IPS-18c (cell line): ENCODE measurements around the gene COBL.

Experiments used
- H3K4me3 ChIP-seq: 2 replicates; pipeline ENCODE4 v1.7.0; 2013; ENCODE audit warnings: low read depth, mild to moderate bottlenecking, low read length, moderate library complexity; ENCODE audit not compliant: insufficient read depth
- H3K9me3 ChIP-seq: one replicate; pipeline ENCODE4 v1.6.1; 2013; ENCODE audit warnings: mild to moderate bottlenecking, low read length, moderate library complexity; ENCODE audit not compliant: control insufficient read depth, insufficient read depth

Gene COBL

DNA sequence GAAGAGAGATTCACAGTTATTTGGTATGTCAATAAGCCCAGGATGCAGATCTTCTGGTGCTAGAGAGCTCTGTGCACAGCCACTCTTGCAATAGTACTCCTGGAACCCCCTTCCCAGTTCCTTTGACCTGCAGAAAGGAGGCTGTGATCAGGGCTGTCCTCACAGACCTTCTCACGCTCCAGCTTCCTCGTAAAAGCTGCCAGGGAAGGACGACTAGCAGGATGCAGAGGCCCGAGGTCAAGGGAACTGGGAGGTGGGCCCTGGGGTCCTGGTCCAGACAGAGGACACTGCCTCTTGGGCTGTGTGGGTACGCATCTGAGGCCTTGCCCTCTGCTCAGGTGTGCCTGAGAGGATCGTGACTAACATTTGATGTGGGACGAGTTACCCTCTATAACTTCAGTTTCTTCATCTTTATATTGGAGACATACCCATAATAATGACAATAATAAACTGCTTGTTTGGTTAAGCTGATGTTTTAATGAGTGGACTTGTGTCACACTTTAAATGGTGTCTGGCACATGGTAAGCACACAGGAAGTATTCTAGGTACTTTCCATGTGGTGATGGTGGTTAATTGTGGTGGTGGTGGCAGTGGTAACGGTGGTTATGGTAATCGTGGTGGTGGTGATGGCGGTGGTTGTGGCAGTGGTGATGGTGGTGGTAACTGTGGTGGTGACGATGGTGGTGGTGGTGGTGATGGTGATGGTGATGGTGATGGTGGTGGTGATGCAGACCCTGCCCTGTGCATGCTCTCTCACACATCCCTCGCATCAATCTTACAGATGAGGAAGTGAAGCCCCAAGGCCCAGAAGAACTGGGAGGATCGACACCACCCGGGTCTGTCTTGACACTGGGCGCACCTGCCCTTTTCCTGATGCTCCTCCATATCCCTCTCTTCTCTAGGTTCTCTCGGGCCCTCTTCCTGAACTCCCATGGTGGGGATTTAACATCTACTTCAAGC lies 298.8 kb downstream of the COBL start:
- Histone ChIP-seq H3K9me3 (no peaks in the 10 kb centered on the region), H3K4me3 (no peak overlapping the region)

DNA sequence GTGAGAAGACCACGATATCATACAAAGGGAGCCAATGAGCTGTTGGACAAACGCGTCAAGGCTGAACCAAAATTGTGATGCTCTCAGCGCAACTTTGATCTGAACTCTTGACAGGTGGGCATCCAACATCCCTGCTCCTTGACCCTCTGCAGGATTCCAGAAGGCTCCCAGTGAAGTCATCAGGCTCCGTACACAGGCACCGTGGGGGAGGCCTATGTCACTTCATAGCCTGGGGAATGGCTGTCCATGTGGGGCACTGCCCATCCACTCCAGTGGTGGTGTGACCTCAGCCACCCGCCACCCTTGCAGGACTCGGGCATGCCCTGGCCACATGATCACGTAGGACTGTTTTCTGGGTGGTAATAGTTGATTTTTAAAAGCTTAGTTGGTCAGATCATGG lies 300.1 kb downstream of the COBL start:
- no peak overlapping the region for H3K4me3 ChIP-seq
- no peaks in the 10 kb centered on the region for H3K9me3 ChIP-seq

DNA sequence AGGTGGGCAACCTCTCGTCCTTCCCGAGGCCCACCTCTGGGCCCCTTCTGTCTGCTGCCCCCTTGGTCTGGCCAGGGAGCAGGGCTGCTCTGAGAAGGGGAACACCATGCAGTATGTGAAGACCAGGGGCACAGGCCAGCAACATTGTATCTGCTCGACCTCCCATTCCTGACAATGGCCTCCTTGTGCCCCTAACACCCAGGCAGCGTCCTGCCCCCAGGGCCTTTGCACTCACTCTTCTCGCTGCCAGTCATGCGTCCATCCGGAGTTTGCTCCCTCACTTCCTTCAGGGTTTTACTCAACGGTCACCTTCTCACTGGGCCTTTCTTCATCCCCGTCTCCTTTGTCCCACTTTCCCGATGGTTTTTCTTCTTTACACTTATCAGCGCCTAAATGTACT lies 301.0 kb downstream of the COBL start:
- Histone ChIP-seq H3K9me3 (no peaks in the 10 kb centered on the region), H3K4me3 (no peak overlapping the region)

DNA sequence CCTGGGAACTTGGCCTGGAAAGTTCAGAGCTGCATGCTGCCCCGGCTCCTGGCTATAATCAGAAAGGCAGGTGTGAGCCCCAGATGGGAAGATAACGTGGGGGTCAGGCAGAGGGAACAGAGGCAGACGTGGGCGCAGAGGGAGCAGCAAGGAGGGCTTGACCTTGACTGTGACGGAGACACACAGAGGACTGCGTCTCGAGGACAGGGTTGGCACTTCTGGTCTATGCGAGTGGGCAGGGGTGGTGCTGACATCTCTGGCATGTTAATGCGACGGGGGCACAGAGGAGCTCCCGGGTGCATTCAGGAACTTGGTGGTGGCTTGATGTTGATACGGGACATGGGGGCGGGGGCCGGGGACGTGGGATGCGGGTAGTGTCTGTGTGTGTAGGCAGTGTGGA lies 301.8 kb downstream of the COBL start:
- Histone ChIP-seq H3K4me3 (no peak overlapping the region), H3K9me3 (no peaks in the 10 kb centered on the region)

DNA sequence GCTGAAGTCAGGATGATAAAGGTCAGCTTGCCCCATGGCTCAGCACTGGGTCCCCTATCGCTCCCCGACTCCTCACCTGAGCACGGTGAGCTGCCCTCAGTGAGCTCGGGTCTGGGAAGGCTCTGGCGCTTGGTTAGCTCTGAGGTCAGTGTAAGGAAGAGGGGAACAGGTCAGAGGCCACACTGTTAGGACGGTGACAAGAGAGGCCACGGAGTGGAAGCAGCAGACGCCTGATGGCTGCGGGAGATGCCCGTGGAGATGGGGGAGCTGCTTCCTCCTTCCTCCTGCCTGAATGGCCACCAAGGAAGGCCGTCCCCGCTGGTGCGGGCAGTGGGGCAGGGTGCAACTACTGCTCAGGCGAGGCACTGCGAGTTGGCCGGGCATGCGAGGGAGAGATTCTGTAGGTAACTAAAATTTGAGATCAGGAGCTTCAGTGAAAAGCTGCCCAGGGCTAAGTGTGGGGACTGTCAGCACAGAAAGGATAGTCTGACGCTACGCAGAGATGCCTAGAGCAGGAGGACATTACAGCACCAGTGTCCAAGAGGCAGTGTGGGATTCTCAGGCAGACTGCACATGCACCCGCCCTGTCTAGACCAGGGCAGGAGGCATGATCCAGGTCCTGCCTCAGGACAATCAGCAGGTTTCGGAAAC lies 302.6 kb downstream of the COBL start:
- H3K9me3 ChIP-seq: no peaks in the 10 kb centered on the region
- H3K4me3 ChIP-seq: no peak overlapping the region

DNA sequence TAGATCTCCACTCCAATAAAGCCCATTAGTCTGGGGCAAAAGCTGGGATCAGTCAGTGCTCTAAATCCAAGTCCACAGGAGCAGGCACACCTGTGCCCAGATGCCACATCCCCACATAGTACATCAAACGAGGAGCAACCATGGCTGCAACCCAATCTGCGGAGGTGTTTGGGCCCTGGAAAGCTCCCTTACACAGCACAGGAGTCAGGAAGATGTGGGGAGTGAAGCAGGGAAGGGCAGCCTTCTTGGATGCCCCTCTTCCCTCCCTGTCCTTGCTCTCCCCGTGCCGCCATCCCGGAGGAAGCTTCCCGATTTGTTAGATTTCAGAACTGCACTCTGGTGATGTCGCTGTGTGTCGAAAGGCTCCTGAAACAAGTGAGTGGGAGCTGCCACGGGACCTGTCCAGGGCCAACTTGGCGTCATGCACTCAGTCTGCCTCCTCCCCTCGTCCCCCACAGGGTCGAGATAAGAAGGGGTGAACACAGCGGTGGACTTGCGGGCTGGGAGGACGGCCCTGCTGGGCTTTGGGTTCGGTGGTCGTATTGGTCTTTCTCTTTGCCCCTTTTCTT lies 303.3 kb downstream of the COBL start:
- Histone ChIP-seq H3K9me3 (no peaks in the 10 kb centered on the region), H3K4me3 (no peak overlapping the region)

DNA sequence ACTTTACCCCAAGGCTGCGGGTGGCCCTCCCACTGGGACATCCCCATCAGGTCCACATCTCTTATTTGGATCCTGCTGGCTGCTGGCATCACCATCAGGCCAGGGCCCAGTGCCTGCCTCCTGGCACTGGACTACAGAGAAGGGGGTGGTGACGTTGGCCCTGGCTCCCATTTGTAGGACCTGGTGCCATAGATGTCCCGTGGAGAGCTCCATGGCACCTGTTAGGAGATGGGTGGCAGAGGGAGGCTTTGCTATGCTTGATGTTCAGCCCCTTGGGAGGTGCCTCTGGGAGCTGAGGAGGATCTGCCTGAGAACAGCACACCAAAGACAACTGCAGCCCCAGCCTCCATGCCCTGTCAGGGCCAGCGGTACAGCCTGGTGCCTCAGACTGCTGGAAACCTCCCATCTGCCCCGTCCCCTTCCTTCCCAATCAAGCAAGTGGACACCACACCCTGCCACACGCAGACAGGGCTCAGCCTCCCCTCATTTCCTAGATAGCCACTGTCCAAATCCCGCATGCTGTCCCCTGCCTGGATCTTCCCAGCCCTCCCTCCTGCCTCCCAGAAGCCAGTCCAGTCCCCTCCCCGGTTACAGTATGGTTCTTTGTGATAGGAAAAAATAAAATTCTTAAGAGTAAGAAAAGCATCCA lies 303.9 kb downstream of the COBL start:
- Histone ChIP-seq H3K4me3 (no peak overlapping the region), H3K9me3 (no peaks in the 10 kb centered on the region)

DNA sequence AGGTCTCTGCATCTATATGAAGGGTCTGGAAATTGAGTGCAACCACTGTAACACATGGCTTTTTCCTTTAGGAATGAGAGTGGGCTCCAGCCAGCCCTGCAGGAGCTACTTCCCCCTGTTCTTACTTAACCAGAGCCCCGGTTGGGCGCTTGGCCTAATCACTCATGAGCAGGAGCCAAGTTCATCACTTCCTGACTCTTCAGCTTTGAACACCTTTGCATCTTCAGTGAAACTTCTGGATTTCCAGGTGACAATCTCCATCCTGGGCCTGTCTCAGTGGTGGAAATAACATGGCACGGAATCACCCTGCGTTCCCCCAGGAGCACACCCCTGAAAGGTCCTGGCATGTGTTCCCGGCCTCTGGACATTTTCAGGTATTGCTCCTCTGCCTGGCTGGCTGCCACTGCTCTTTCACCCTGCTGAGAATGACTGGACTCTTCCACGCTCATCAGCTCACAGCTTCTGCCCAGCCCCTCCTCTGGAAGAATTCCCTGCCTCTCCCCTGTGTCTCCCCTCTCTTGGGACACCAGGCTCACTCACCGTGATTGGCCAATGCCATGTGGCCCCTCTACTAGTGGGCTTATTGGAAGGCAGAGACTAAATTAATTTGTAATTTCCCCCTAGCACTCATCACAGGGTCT lies 304.8 kb downstream of the COBL start:
- H3K9me3 ChIP-seq: no peaks in the 10 kb centered on the region
- H3K4me3 ChIP-seq: no peak overlapping the region

DNA sequence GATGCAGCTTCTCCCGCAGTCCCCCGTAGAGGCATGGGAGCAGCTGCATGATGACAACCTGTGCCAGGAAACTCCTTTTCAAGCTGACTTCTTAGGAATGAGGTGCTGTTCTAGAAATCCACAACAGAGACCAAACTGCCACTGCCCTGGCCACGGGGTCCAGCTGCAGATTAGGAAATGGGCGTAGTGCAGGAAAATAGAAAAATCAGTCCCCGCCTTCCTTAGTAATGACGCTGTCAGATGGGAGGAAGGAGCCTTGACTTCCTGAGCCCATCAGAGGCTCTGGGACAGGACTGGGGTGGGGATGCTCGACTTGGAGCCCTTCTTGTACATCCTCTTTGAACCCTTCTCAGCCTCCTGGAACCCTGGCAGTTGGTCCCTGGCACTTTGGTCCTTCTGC lies 306.1 kb downstream of the COBL start:
- H3K9me3 ChIP-seq: no peaks in the 10 kb centered on the region

DNA sequence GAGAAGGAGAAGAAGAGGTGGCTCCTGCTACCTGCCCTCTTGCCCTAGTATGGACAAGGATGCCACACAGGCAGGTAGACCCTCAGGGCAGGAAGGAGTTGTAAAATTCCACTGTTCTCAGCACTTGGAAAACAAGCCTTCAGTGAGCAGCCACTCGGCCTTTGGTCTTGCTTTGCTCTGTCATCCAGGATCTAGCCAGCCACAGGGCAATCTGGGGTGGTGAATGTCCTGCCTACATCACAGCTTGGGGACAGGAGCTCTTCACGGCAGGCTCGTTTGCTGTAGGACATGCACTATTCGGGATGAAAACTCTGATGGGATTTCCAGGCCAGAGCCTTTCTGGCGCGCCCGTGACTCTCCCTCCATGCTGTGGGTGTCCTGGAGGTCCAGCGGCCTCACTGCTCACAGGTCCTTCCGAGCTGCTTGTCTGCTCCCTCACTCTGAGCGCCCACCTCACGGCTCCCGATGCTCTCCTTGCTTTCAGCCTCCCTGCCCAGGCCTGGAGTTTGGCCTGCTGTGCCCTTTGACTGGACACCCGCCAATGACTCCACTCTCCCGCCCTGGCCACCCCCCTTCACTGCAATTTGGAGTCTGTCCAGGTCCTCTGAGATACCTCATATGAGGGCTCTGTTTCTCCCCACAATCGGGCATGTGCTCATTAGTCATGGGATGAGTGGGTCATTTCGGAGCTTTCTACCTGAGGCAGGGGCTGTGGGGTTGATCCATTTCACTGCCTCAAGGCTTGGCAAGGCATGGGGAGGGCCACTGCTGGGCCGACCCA lies 306.7 kb downstream of the COBL start:
- no peak overlapping the region for H3K4me3 ChIP-seq
- H3K9me3 ChIP-seq: no peaks in the 10 kb centered on the region

More for the DNA sequence above, 306.1 kb downstream of the COBL start:
- H3K4me3 ChIP-seq: no peak overlapping the region

DNA sequence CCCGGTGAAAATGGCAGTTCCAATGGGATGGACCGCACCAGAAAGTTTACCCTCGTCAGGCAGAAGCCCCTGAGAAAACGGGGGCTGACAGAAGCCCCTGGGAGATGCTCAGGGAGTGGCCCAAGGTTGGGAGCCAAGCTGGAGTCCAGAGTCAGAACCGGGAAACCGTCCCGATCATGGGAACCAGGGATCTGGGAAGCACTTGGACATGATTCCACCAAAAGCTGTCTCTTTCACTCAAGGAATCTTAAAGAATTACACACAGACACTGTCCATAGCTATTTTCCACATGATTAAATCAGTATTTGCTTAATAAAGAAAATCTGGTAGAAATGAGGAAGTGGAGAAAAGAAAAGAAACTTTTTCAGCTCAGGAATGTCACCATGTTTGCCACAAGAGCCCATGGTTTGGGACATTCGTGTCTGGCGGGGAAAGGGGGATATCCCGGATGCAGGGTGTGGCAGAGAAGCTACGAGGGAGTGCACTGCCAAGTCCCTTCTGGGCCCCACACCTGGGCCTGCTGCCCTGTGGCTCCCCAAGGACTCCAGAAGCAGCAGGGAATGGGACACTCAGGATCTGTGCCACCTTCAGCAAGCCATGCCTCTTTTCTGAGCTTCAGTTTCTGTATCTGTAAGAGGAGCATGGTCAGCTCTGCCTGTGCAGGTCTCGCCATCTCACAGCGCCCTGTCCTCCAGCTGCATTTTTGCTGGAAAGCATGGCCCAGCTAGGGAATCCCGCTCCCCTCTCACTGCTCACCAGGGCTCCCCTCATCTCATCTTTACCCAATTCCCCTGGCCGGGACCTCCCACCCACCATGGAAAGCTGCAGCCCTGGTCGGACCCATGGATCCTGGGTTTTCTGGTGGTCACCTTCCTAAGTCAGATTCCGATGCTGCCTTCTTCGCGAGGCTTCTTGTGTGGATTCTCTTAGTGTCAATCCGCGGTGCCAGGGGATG lies 308.8 kb downstream of the COBL start:
- no peak overlapping the region for H3K4me3 ChIP-seq

DNA sequence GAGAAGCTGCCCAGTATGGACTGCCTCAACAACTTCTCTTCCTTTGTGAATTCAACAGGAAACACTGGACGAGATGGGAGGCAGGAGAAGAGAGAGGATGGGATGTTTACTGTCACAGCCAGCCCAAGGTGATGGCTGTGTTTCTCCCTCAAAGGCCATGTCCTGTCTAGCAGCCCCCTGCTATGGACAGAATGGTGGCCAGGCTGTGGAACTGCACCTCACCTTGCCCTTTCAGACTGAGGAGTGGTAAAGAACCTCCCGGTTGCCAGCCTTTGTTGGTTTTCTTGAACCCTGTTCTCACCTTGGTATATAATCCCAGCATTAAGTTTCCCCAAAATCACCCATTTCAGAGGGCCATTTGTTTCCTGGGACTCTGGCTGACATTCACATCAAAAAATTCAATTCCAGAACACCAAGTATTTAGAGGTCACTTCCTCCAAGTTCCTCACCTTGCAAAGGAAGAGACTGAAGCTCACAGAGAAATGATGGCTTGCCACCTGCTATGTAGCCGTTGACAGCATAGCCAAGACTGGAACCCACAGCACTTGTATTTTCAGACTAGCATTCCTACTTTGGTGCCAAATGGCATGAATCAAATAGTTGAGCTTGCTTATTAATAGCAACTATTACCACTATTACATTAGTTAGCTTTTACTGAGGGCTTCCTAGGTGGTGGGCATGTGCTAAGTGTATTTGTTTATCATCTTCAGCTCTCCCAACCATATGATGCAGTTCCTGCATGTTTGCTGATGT lies 309.9 kb downstream of the COBL start:
- no peaks in the 10 kb centered on the region for H3K9me3 ChIP-seq
- H3K4me3 ChIP-seq: no peak overlapping the region

More for the DNA sequence above, 308.8 kb downstream of the COBL start:
- no peaks in the 10 kb centered on the region for H3K9me3 ChIP-seq

DNA sequence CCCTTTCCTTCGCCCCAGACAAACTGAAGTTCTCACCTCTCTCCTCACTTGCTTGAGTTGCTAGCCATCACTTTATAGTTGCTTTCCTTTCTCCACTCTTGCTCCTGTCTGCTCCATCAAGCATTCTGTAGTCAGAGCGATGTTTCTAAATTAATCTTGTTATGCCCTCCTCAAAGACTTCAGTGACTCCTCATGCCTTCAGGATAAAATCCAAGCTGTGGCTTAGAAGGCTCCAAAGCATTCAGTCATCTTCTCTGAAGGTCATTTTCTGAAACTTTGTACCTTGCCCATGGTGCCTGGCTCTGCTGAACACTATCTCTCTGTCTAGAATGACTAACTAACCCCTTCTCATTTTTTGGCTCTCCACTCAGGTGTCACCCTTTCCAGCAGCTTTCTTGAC lies 311.5 kb downstream of the COBL start:
- H3K9me3 ChIP-seq: peaks cover 3% of the 10 kb centered on the region
- no peak overlapping the region for H3K4me3 ChIP-seq

DNA sequence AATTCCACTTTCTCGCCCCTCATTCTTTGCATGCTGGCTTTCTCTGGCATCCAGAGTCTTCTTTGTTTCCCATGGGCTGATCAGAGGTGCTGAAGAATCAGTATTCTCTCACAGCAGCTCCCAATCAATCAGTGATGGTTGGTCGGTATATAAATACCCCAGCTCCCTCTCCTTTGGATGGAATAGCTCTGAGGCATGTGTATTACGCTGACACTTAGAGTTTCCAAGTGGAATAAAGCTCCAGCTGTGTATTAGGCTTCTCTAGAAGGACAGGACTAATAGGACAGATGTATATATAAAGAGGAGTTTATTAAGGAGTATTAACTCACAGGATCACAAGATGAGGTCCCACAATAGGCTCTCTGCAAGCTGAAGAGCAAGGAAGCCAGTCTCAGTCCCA lies 315.7 kb downstream of the COBL start:
- Histone ChIP-seq H3K4me3 (no peak overlapping the region), H3K9me3 (peaks cover 3% of the 10 kb centered on the region)

DNA sequence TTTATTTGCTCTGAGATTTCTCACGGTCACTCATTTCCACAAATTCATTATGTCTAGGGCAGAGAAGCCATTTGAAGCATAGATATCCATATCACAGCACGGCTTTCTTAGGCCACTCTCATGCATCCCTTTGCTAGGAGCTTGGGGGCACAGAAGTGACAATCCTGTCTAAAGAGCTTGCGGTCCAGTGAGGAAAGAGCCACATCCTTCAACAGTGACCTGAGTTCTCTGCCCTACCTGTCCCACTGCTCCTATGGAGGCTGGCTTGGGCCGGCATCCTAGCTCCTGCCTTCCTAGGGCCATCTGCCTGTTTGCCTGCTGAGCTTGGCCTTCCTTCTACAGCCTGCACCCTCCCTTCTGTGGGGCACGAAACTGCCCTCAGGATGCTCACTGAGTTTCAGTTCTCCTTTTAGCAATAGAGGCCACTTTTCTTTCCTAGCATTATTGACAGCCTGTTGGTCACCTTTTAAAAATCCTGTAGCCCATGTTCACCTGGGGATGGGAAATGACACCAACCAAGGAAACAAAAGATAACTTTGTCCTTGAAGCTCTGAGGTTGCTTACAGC lies 321.8 kb downstream of the COBL start:
- Histone ChIP-seq H3K9me3 (no peaks in the 10 kb centered on the region), H3K4me3 (no peak overlapping the region)
